Inferior parietal cortex (tissue), 1 donor: ENCODE results near the gene PRR14.
"Not testable (repeated sequence)": the region's sequence is repeated elsewhere in the genome, so short reads cannot be mapped to it uniquely, and the experiment has no call there.

Source experiments
- DNase-seq: peaks from one replicate; pipeline ENCODE4 v3.0.0-alpha.2; 2016; ENCODE audit errors: extremely low spot score

Gene PRR14

GRCh38 chr16:30692396-30693064 lies 41.8 kb downstream of the PRR14 start:
- no peak for DNase-seq

- DNase-seq: no peak
These were observed 44.4 kb downstream of the PRR14 start for GRCh38 chr16:30694926-30695693.

- DNase-seq: not testable (repeated sequence)
These were observed 45.9 kb downstream of the PRR14 start for GRCh38 chr16:30696646-30697045.

GRCh38 chr16:30697264-30698138 lies 46.7 kb downstream of the PRR14 start:
- no peak for DNase-seq

- DNase-seq: peak; percentile 93
These were observed 47.5 kb downstream of the PRR14 start for GRCh38 chr16:30698139-30698815.

- DNase-seq: peak; percentile 63
These were observed 48.3 kb downstream of the PRR14 start, which contains the start of gene SRCAP for GRCh38 chr16:30698816-30699614. Gene SRCAP (plus strand): TSS chr16:30699171. CDS start chr16:30700825, 1,654 bp downstream.

- DNase-seq: no peak
These were observed 48.9 kb downstream of the PRR14 start for GRCh38 chr16:30699615-30700099.

- DNase-seq: no peak
These were observed 49.7 kb downstream of the PRR14 start for GRCh38 chr16:30700491-30700890.

- no peak for DNase-seq
These were observed 50.2 kb downstream of the PRR14 start for GRCh38 chr16:30700971-30701370.

- DNase-seq: not testable (repeated sequence)
These were observed 52.3 kb downstream of the PRR14 start for GRCh38 chr16:30703071-30703470.

- no peak for DNase-seq
These were observed 53.2 kb downstream of the PRR14 start for GRCh38 chr16:30703971-30704370.
